GM12874 (cell line): Measurements from ENCODE around the gene MAPK8IP2.

Experiments used
- TF ChIP-seq, protein P1 (sequence below): IDR thresholded peaks from 2 replicates; pipeline ENCODE4 v1.5.1; 2011; ENCODE audit warnings: low read depth, mild to moderate bottlenecking, control low read depth, low read length, moderate library complexity; ENCODE audit not compliant: insufficient read depth

The MAPK8IP2 gene

DNA sequence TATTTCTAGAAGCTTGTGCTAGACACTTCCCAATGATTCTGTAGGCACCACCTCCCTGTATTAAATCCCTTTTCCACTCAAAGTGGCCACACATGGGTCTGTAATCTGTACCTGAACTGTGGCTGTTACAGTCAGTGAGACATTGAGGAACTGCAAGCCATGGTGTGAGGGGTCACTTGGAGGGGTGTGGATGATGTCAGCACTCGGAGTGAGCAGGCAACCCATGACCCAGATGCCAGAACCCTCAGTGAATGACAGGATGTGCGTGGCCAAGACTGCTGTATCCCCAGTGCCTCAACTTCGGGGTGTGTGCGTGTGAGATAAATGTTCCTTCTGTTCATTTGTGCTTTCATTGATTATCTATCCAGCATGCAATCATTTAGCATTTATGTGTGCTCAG is 57.3 kb downstream of the MAPK8IP2 start:
- TF ChIP-seq, protein P1, sequence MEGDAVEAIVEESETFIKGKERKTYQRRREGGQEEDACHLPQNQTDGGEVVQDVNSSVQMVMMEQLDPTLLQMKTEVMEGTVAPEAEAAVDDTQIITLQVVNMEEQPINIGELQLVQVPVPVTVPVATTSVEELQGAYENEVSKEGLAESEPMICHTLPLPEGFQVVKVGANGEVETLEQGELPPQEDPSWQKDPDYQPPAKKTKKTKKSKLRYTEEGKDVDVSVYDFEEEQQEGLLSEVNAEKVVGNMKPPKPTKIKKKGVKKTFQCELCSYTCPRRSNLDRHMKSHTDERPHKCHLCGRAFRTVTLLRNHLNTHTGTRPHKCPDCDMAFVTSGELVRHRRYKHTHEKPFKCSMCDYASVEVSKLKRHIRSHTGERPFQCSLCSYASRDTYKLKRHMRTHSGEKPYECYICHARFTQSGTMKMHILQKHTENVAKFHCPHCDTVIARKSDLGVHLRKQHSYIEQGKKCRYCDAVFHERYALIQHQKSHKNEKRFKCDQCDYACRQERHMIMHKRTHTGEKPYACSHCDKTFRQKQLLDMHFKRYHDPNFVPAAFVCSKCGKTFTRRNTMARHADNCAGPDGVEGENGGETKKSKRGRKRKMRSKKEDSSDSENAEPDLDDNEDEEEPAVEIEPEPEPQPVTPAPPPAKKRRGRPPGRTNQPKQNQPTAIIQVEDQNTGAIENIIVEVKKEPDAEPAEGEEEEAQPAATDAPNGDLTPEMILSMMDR, result no peak

DNA sequence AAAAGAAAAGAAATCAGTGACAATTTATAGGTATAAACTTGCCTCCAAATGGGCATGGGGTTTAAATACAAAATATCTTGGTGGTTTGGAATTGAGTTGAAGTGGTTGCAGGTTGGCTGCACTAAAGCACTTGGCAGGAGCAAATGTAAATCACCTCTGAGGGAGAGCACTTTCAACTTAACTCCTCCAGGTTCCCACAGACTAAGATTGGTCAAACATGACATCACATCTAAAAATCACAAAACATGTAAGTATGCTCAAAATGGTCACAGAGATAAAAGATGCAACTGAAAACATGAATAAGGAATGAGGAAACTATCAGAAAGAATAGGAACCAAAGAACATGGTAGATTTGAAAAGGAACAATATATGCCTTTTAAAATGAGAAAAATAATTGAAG is 59.7 kb downstream of the MAPK8IP2 start:
- TF ChIP-seq, protein P1, result no peak
